Brain microvascular endothelial cell (primary cell): Measurements from ENCODE around the gene LRRC15.
A peak's percentile ranks its signal among the peaks of the same experiment; 100 is the strongest.

ENCODE experiments used
- DNase-seq: peaks from one replicate; pipeline ENCODE4 v3.0.0-alpha.2; 2020
- H3K27ac ChIP-seq: fragments of 250-450 bp; sonication (Bioruptor Pico); 2 replicates; pipeline ENCODE4 v1.5.1; 2020; ENCODE audit warnings: mild to moderate bottlenecking, moderate library complexity
- H3K27me3 ChIP-seq: fragments of 250-450 bp; sonication (Bioruptor Pico); replicated peaks from 2 replicates; pipeline ENCODE4 v1.5.1; 2020; ENCODE audit warnings: mild to moderate bottlenecking
- H3K36me3 ChIP-seq: fragments of 250-450 bp; sonication (Bioruptor Pico); replicated peaks from 2 replicates; pipeline ENCODE4 v1.5.1; 2020; ENCODE audit warnings: mild to moderate bottlenecking
- H3K4me3 ChIP-seq: 2 replicates; pipeline ENCODE4 v1.5.1; 2011; ENCODE audit warnings: low read depth, mild to moderate bottlenecking, control low read depth, low read length, moderate library complexity
- in situ Hi-C: cut with HindIII; loops from 2 replicates; pipeline ENCODE4 v1.10.0; 2017; ENCODE audit warnings: low sequenced_read_pairs, low pct_ligation_motif_present
- TF ChIP-seq, protein P1 (sequence below): IDR thresholded peaks from 2 replicates; pipeline ENCODE4 v1.5.1; 2011; ENCODE audit warnings: low read depth, mild to moderate bottlenecking, moderate library complexity, low read length, control low read depth, inconsistent platforms; ENCODE audit errors: missing control alignments

LRRC15 gene

GRCh38 chr3:194323785-194324735 is 45.5 kb downstream of the LRRC15 start:
- Histone ChIP-seq H3K36me3 (no peaks in the 10 kb centered on the region), H3K27ac (no peak overlapping the region), H3K27me3 (peaks cover 11% of the 10 kb centered on the region), H3K4me3 (no peak overlapping the region)
- DNase-seq, result no peak
- in situ Hi-C loops, result loop anchor here (25.0 kb wide), 1 partner anchor 562 kb away; no protein-coding TSS in a partner anchor
- TF ChIP-seq, protein P1, sequence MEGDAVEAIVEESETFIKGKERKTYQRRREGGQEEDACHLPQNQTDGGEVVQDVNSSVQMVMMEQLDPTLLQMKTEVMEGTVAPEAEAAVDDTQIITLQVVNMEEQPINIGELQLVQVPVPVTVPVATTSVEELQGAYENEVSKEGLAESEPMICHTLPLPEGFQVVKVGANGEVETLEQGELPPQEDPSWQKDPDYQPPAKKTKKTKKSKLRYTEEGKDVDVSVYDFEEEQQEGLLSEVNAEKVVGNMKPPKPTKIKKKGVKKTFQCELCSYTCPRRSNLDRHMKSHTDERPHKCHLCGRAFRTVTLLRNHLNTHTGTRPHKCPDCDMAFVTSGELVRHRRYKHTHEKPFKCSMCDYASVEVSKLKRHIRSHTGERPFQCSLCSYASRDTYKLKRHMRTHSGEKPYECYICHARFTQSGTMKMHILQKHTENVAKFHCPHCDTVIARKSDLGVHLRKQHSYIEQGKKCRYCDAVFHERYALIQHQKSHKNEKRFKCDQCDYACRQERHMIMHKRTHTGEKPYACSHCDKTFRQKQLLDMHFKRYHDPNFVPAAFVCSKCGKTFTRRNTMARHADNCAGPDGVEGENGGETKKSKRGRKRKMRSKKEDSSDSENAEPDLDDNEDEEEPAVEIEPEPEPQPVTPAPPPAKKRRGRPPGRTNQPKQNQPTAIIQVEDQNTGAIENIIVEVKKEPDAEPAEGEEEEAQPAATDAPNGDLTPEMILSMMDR, result no peak

DNA sequence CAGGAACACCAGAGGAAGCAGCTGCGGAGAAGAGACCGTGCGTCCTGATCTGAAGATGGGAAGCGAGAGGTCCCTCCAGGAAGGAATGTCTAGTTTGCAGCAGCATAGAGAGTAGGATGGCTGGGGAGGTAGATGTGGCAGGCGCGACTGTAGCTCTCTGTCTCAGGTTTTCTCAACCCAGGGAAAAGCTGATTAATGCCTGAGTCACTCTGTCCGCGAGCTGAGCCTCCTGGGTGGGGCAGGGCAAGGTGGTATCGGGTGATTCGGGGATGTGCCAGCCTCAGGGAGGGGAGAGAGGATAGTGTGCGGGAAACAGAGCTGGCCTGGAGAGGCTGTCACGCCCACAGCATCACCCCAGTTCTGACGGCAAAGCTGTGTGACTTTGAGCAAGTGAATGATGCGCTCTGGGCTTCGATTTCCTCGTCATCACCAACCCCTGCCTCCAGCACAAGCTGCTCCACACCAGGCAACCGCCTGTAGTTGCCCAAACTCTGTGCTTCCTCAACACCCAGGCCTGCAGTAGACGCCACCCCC is 46.8 kb downstream of the LRRC15 start:
- in situ Hi-C loops, result loop anchor here (25.0 kb wide), 1 partner anchor 560 kb away; no protein-coding TSS in a partner anchor
- no peak overlapping the region for H3K27ac ChIP-seq
- no peak overlapping the region for H3K4me3 ChIP-seq
- TF ChIP-seq, protein P1, result no peak
- peak; percentile 48 for DNase-seq
- peaks cover 23% of the 10 kb centered on the region for H3K27me3 ChIP-seq
- H3K36me3 ChIP-seq, result no peaks in the 10 kb centered on the region

GRCh38 chr3:194321693-194322640 is 47.6 kb downstream of the LRRC15 start:
- no peak overlapping the region for H3K27ac ChIP-seq
- in situ Hi-C loops, result loop anchor here (25.0 kb wide), 1 partner anchor 560 kb away; no protein-coding TSS in a partner anchor
- H3K27me3 ChIP-seq, result peaks cover 31% of the 10 kb centered on the region
- no peak overlapping the region for H3K4me3 ChIP-seq
- TF ChIP-seq, protein P1, result no peak
- H3K36me3 ChIP-seq, result no peaks in the 10 kb centered on the region
- no peak for DNase-seq

GRCh38 chr3:194320744-194321243 is 48.7 kb downstream of the LRRC15 start:
- in situ Hi-C loops, result loop anchor here (25.0 kb wide), 1 partner anchor 558 kb away; no protein-coding TSS in a partner anchor
- peaks cover 41% of the 10 kb centered on the region for H3K27me3 ChIP-seq
- H3K4me3 ChIP-seq, result no peak overlapping the region

GRCh38 chr3:194320100-194320499 is 49.4 kb downstream of the LRRC15 start:
- Histone ChIP-seq H3K27ac (no peak overlapping the region), H3K27me3 (peaks cover 45% of the 10 kb centered on the region), H3K36me3 (no peaks in the 10 kb centered on the region), H3K4me3 (no peak overlapping the region)
- TF ChIP-seq, protein P1, result no peak
- no peak for DNase-seq
- in situ Hi-C loops, result loop anchor here (25.0 kb wide), 1 partner anchor 558 kb away; no protein-coding TSS in a partner anchor

More at GRCh38 chr3:194320744-194321243, 48.7 kb downstream of the LRRC15 start:
- no peak for DNase-seq
- TF ChIP-seq, protein P1, result no peak
- H3K27ac ChIP-seq, result no peak overlapping the region
- no peaks in the 10 kb centered on the region for H3K36me3 ChIP-seq
